PC-3 (cell line): ENCODE measurements around the gene RNF225.
"Not testable (repeated sequence)": the region's sequence is repeated elsewhere in the genome, so short reads cannot be mapped to it uniquely, and the experiment has no call there.

ENCODE experiments used
- EZH2 ChIP-seq: fragments of 300-600 bp; sonication (generic); IDR thresholded peaks from one replicate; pipeline ENCODE4 v1.6.1; 2017; ENCODE audit warnings: antibody characterized with exemption, mild to moderate bottlenecking, low read length; ENCODE audit not compliant: unreplicated experiment
- TF ChIP-seq, protein P1 (sequence below): fragments of 300-600 bp; sonication (generic); conservative IDR thresholded peaks from 2 replicates; pipeline ENCODE4 v1.5.1; 2017; ENCODE audit warnings: antibody characterized with exemption, low read depth, mild to moderate bottlenecking, low read length

DNA sequence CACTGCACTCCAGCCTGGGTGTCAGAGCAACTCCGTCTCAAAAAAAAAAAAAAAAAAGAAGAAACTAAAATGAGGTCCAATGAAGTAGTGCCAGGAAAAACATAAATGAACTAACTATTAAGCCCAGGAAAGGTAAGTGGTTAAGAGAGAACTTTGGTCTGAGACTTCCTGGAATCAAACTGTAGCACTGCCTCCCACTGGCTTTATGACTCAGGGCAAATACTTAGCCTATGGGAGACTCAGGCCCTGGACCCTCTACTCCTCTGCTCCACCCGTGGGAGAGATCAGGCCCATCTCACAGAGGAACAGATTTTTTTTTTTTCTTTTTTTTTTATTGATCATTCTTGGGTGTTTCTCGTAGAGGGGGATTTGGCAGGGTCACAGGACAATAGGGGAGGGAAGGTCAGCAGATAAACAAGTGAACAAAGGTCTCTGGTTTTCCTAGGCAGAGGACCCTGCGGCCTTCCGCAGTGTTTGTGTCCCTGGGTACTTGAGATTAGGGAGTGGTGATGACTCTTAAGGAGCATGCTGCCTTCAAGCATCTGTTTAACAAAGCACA is 8.5 kb downstream of the RNF225 start:
- TF ChIP-seq, protein P1, sequence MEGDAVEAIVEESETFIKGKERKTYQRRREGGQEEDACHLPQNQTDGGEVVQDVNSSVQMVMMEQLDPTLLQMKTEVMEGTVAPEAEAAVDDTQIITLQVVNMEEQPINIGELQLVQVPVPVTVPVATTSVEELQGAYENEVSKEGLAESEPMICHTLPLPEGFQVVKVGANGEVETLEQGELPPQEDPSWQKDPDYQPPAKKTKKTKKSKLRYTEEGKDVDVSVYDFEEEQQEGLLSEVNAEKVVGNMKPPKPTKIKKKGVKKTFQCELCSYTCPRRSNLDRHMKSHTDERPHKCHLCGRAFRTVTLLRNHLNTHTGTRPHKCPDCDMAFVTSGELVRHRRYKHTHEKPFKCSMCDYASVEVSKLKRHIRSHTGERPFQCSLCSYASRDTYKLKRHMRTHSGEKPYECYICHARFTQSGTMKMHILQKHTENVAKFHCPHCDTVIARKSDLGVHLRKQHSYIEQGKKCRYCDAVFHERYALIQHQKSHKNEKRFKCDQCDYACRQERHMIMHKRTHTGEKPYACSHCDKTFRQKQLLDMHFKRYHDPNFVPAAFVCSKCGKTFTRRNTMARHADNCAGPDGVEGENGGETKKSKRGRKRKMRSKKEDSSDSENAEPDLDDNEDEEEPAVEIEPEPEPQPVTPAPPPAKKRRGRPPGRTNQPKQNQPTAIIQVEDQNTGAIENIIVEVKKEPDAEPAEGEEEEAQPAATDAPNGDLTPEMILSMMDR, result not testable (repeated sequence)
- not testable (repeated sequence) for TF ChIP-seq EZH2
